Non-pigmented ciliary epithelial cell (primary cell): ENCODE measurements around the gene TMEM229B.

Experiments used
- DNase-seq: peaks from one replicate; pipeline ENCODE4 v3.0.0-alpha.2; 2010; ENCODE audit warnings: low read depth

Gene TMEM229B

GRCh38 chr14:67487937-67488893 is at the start of gene TMEM229B:
TSS of gene TMEM229B (minus strand) at chr14:67488721. CDS start at chr14:67473923, 14,798 bp downstream.
- DNase-seq = no peak

GRCh38 chr14:67537736-67538135 is 49.2 kb upstream of the TMEM229B start:
- no peak for DNase-seq

GRCh38 chr14:67536087-67536486 is 47.6 kb upstream of the TMEM229B start:
- DNase-seq = no peak

- no peak for DNase-seq
These were observed 45.2 kb upstream of the TMEM229B start for GRCh38 chr14:67533754-67534085.

- DNase-seq = no peak
These were observed 44.7 kb upstream of the TMEM229B start, which contains the start of gene PLEKHH1 for GRCh38 chr14:67532998-67533753. TSS of gene PLEKHH1 (plus strand) at chr14:67533290. CDS start at chr14:67541868, 8,578 bp downstream.

GRCh38 chr14:67532606-67532997 is 44.1 kb upstream of the TMEM229B start:
- no peak for DNase-seq

- no peak for DNase-seq
These were observed 41.7 kb upstream of the TMEM229B start for GRCh38 chr14:67529947-67530935.

- no peak for DNase-seq
These were observed 39.8 kb upstream of the TMEM229B start for GRCh38 chr14:67528276-67528675.

GRCh38 chr14:67527756-67528155 is 39.2 kb upstream of the TMEM229B start:
- no peak for DNase-seq

- peak; percentile 4 for DNase-seq
These were observed 38.3 kb upstream of the TMEM229B start for GRCh38 chr14:67526676-67527459.

GRCh38 chr14:67526181-67526580 is 37.7 kb upstream of the TMEM229B start:
- DNase-seq = no peak

- no peak for DNase-seq
These were observed 36.9 kb upstream of the TMEM229B start for GRCh38 chr14:67525389-67525788.

GRCh38 chr14:67524634-67524963 is 36.1 kb upstream of the TMEM229B start:
- DNase-seq = no peak

GRCh38 chr14:67523764-67524633 is 35.5 kb upstream of the TMEM229B start:
- DNase-seq = no peak

- DNase-seq = no peak
These were observed 33.7 kb upstream of the TMEM229B start for GRCh38 chr14:67522270-67522669.

GRCh38 chr14:67520482-67520881 is 32.0 kb upstream of the TMEM229B start:
- no peak for DNase-seq

- no peak for DNase-seq
These were observed 30.9 kb upstream of the TMEM229B start for GRCh38 chr14:67519406-67519805.

- DNase-seq = no peak
These were observed 28.6 kb upstream of the TMEM229B start for GRCh38 chr14:67517083-67517482.

GRCh38 chr14:67516676-67517075 is 28.2 kb upstream of the TMEM229B start:
- no peak for DNase-seq
